HG03175 (cell line): ENCODE data around the gene EPB41L2.

Source experiments
- ATAC-seq: cut with Tn5 transposase; IDR thresholded peaks from one replicate; pipeline ENCODE4 v1.9.1; 2021; ENCODE audit warnings: mild to moderate bottlenecking, moderate library complexity; ENCODE audit not compliant: unreplicated experiment

Gene EPB41L2

DNA sequence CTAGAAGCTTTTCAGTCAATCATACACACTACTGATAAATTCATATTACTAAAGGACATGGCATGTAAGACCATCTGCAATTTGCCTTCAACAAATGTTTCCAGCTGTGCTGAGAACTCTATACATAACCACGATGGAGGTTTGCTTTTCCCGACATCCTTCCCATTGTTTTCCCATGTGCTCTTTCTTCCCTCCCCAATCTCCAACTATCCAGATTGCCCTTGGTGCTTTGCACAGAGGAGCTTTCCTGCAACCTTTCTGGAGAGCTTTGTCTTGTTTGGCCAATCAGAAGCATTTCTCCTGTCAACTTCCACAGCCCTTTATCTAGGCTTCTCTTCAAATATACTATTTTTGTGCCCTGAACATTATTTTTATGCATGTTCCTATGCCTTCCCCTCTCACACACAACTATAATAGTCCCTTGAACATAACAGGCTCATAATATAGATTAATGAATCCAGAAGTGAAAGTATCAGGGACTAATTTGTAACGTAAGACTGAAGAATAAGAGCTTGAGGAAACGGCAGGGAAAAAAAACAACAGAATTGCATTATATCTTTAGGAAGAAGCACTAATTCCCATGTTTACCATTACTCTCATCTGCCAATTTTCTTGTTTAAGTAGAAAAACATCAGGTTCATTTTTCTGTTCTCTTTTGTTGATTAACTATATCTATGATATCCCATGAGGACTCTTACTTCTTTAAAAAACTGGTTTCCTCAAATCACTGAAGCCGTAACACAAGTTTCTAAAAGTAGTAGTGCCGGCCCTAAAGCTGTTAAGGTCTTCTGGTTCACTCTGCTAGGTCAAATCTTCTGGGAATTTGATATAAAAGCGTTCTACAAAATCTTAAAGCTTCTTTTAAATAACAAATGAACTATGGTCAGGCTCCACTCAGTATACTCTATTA, 215.8 kb downstream of the EPB41L2 start:
- no peak for ATAC-seq

GRCh38 chr6:130846501-130846900, 216.5 kb downstream of the EPB41L2 start:
- no peak for ATAC-seq

DNA sequence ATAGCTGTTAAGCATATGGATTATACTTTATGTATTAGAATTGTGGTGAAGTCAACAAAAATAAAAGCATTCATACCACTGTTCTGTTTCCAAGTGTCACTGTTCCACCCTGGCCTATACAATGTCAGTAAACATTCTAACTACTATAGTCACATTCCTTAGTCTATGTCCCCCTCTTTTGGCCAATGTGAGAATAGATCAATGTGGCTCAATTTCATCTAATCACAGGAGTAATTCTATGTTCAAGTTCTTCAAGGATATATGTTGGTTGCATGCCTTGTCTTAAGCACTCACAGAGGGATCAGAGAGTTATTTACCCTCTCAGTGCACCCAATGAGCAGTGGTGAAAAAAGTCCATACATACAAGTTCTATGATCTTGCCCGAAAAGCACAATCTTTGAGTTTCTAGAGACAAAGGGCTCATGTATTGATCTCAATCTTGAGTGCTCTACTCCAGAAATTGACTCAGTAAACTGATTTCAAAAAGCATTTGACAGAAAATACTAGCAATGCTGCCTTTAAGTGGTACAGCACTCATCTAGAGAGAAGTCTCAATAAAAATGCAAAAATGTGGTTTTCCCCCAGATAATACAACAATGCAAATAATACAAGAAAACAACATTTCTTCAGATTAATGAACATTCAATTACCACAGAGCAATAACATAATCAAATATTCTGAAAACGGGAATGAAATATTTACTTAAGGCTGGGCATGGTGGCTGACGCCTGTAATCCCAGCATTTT, 219.3 kb downstream of the EPB41L2 start:
- ATAC-seq, result peak; percentile 70

GRCh38 chr6:130841128-130841728, 221.8 kb downstream of the EPB41L2 start:
- ATAC-seq, result no peak

- ATAC-seq, result no peak
These were observed 223.0 kb downstream of the EPB41L2 start for GRCh38 chr6:130840050-130840449.

- no peak for ATAC-seq
These were observed 223.7 kb downstream of the EPB41L2 start for GRCh38 chr6:130839379-130839778.

- ATAC-seq, result no peak
These were observed 224.1 kb downstream of the EPB41L2 start for GRCh38 chr6:130838951-130839350.

DNA sequence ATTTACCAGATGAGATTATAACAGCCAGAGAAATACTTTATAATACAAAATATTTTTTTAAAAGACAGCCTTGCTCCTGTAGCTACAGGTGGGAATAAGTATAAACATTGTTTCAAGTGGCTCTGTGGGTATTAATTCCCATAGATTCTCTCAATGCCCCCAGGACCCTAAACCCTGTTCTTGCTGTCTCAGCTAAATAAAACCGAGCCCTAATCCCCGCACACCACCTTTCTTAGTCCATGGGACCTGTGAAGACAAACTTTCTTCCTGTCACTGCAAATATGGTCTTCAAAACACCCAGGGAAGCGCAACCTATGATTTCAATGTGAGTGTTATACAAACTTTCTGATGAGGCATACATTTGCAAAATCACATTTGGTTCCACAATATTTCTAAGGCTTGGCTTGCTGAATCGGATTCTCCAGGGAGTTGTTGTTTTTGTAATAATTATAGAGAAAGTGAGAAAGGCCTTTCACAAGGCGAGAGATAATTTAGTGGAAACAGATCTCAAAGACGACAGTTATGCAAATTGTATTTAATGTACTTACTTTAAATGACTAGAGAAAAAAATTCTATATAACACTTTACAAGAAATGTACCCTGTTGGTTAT, 224.7 kb downstream of the EPB41L2 start:
- no peak for ATAC-seq

GRCh38 chr6:130837067-130837466, 226.0 kb downstream of the EPB41L2 start:
- ATAC-seq, result no peak

GRCh38 chr6:130836055-130836640, 226.9 kb downstream of the EPB41L2 start:
- ATAC-seq, result no peak

GRCh38 chr6:130834482-130835251, 228.4 kb downstream of the EPB41L2 start:
- no peak for ATAC-seq

DNA sequence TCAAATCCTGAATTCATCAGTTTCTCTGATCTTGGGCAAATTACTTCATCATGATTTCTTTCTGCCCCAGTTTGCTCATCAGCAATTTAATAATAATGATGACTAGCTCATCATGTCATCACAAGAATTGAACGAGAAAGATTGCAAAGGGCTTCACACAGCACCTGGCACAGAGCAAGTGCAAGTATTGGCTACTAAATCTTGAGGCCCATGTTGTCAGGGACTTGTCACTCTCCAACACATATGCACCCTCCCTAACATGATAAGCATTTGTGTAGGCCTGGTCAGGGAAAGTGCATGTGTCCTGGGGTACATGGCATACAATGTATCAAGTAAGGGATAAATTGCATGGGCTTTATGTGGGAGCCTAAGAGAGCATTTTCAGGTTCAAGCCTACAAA, 229.5 kb downstream of the EPB41L2 start:
- ATAC-seq, result no peak

DNA sequence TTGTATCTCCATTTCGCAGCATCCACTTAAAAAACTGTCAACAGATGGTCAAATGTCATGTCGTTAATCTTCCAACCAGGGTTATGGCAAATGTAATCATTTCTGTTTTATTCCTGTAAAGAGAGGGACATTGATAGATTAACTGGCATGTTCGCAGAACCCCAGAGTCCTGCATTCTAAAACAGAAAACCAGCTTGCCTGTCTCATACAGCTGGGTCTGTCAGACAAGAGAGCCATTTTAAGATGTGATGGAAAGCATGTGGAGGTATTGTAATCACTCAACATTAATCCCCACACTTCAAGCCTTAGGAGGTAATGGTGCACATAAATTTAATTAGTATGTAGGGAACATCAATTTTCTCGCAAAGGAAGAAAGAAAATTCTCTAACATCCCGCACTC, 231.4 kb downstream of the EPB41L2 start:
- no peak for ATAC-seq

- no peak for ATAC-seq
These were observed 233.6 kb downstream of the EPB41L2 start for GRCh38 chr6:130829333-130829910.

DNA sequence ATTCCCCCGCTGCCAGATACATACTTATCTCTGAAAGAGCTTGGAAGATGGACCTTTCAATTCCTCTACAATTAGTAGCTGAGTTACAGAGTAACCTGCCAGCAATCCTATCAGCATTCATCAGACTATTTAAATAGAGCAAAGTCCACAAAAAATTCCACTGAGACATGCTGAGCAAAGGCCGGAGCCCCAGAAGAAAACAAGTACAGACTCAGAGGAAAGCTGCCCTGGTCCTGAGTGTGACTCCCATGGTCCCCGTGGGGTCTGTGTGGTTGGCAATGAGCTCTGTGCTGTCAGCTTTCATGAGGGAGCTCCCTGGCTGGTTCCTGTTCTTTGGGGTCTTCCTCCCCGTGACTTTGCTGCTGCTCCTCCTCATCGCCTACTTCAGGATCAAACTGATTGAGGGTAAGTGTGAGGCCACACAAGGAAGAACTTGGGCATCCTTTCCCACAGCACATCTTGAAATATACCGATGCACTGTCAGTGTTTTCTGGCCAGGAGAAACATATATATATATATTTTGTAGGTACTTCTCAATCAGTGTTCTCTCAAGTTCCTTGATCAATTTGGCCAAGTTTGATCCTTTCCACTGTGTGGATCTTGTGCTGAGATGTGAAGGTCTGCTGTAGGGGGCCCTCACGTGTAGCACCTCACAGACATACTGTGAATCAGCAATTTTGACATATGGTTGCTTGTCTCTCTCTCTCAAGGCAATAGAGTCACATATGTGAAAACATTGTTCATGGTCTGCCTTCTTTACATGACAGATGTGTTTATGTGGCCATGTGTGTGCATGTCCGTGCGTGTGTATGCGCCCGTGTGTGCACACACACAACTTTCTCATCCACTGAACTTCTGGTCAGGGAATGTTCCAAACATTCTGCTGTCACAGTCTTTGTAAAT, 235.5 kb downstream of the EPB41L2 start, which contains the start of gene SMLR1:
SMLR1 (plus strand) TSS at position 160 of the 903 bp plus-strand sequence; CDS start at position 168, 8 bp downstream.
- ATAC-seq, result no peak

DNA sequence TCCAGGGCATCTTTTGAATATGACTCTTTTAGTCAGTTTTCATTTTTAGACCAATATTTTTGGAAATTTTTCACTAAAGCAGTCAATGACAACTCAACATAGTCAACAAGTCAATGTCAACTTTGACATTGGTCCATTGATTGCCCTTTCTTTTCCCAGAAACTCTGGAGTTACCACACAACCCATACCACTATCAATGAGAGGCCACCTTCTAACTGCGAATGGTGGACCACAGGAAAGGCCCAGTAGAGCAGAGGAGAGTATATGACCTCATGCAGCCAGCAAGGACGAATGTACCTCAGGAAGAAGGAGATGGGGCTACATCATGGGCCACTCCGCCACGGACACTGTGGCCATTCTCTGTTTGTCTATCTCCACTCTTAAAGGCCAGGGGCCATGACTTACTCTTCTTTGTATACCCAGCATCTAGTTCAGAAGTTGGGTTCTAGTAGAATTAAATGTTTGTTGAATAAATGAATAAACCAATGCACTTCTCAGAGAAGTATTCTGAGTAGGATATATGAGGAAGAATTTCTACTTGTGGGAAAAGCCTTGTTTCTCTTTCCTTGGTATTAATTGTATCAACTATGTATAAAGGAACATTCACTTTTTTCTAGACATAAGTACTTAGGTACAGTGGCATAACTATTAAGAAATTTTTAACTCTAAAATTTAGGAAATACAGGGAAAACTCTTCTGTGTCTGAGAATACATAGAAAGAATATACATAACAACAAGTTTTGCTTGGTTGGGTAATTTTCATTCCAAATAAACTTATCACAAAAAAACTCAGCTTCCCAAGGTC, 236.4 kb downstream of the EPB41L2 start:
- no peak for ATAC-seq

DNA sequence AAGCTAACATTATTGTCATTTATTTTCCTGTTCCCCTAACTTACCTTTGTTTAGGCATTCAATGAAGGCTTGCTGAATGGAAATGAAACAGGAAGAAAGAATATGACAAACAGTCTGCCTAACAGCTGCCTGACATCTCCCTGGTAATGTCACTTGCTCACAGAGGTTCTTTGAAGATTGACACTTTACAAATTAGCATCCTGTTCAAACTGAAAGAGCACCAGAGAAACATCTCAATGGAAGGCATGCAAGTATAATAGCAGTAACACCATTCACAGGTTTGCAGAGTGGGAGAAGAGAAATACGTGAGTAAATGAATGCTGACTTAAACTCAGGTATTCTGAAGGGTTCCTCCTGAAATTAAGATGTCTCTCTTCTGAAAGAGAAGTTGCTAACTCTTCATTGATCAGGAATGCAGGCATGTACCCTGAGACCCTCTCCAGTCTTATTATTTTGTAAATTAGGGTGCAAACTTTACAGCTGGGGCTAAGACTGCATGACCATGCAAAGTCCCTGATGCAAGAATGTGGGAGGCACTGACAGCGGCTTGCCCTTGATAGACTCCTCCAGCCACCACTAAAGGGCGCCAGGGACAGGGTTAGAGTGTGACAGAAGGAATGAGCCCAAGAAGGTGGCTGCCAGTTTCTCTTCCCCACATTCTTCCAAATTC, 237.1 kb downstream of the EPB41L2 start:
- no peak for ATAC-seq
